Measurements from ENCODE around the gene SAMD1. TPM values are rescaled to one million over a fixed set of nuclear protein-coding genes. Genes with fewer than 3 reads are reported as not detected.

The SAMD1 gene
- 61.4 and 76.1 TPM in 2 replicates for total RNA-seq (2014; rRNA removed; shearing (Covaris generic))

GRCh38 chr19:14090509-14091080, at the start of gene SAMD1:
Gene SAMD1, minus strand, starts transcription at chr19:14090751.

GRCh38 chr19:14136509-14137281, 46.1 kb upstream of the SAMD1 start, which contains the start of gene ASF1B:
Gene ASF1B, minus strand, starts transcription at chr19:14136589. Its CDS starts 133 bp downstream, at chr19:14136456.

GRCh38 chr19:14117668-14118164, 27.2 kb upstream of the SAMD1 start, which contains the start of gene PRKACA:
Gene PRKACA, minus strand, starts transcription at chr19:14117762. Its CDS starts 215 bp downstream, at chr19:14117547.

GRCh38 chr19:14085309-14085995, 5.1 kb downstream of the SAMD1 start, which contains the start of gene C19orf67:
Gene C19orf67, minus strand, starts transcription at chr19:14085783. Its CDS starts 156 bp downstream, at chr19:14085627.

GRCh38 chr19:14072535-14073260, 17.9 kb downstream of the SAMD1 start, which contains the start of gene MISP3:
Gene MISP3, plus strand, starts transcription at chr19:14072786. Its CDS starts 524 bp downstream, at chr19:14073310.

GRCh38 chr19:14061751-14062557, 28.6 kb downstream of the SAMD1 start, which contains the start of gene PALM3:
Gene PALM3, minus strand, starts transcription at chr19:14062076. Its CDS starts 96 bp downstream, at chr19:14061980.

Other genes starting within 250 kb of the SAMD1 start
- gene NANOS3, start 213.6 kb downstream of the SAMD1 start, total RNA-seq (2014; rRNA removed; shearing (Covaris generic)): not detected in 2 replicates
- 3.0 and 5.6 TPM in 2 replicates for gene BRME1, start 184.6 kb downstream of the SAMD1 start, total RNA-seq (2014; rRNA removed; shearing (Covaris generic))
- 44.1 and 52.4 TPM in 2 replicates for gene CC2D1A, start 184.6 kb downstream of the SAMD1 start, total RNA-seq (2014; rRNA removed; shearing (Covaris generic))
- 0.24 TPM in 1 of 2 replicates, not detected in the other for gene PODNL1, start 152.3 kb downstream of the SAMD1 start, total RNA-seq (2014; rRNA removed; shearing (Covaris generic))
- gene DCAF15, start 138.2 kb downstream of the SAMD1 start, total RNA-seq (2014; rRNA removed; shearing (Covaris generic)): 54.0 and 59.6 TPM in 2 replicates
- 7.1 and 9.0 TPM in 2 replicates for gene RFX1, start 84.4 kb downstream of the SAMD1 start, total RNA-seq (2014; rRNA removed; shearing (Covaris generic))
- gene RLN3, start 62.6 kb downstream of the SAMD1 start, total RNA-seq (2014; rRNA removed; shearing (Covaris generic)): not detected in 2 replicates
- 12.2 and 15.0 TPM in 2 replicates for gene IL27RA, start 59.0 kb downstream of the SAMD1 start, total RNA-seq (2014; rRNA removed; shearing (Covaris generic))
- gene PALM3, start 28.7 kb downstream of the SAMD1 start, total RNA-seq (2014; rRNA removed; shearing (Covaris generic)): 1.1 TPM in 2 replicates
- gene MISP3, start 18.0 kb downstream of the SAMD1 start, total RNA-seq (2014; rRNA removed; shearing (Covaris generic)): 0.82 and 2.6 TPM in 2 replicates
- gene C19orf67, start 5.0 kb downstream of the SAMD1 start, total RNA-seq (2014; rRNA removed; shearing (Covaris generic)): not detected in 2 replicates
- gene PRKACA, start 27.0 kb upstream of the SAMD1 start, total RNA-seq (2014; rRNA removed; shearing (Covaris generic)): 31.3 and 39.7 TPM in 2 replicates
- 40.6 and 44.3 TPM in 2 replicates for gene ASF1B, start 45.8 kb upstream of the SAMD1 start, total RNA-seq (2014; rRNA removed; shearing (Covaris generic))
- gene ADGRL1, start 115.4 kb upstream of the SAMD1 start, total RNA-seq (2014; rRNA removed; shearing (Covaris generic)): 15.2 and 16.1 TPM in 2 replicates